HPDE6-E6E7 (cell line): ENCODE measurements around the gene MEGF8.

Experiments used
- DNase-seq: peaks from one replicate; pipeline ENCODE4 v3.0.0; 2011; ENCODE audit warnings: missing footprints; ENCODE audit errors: extremely low spot score

The MEGF8 gene, protein sequence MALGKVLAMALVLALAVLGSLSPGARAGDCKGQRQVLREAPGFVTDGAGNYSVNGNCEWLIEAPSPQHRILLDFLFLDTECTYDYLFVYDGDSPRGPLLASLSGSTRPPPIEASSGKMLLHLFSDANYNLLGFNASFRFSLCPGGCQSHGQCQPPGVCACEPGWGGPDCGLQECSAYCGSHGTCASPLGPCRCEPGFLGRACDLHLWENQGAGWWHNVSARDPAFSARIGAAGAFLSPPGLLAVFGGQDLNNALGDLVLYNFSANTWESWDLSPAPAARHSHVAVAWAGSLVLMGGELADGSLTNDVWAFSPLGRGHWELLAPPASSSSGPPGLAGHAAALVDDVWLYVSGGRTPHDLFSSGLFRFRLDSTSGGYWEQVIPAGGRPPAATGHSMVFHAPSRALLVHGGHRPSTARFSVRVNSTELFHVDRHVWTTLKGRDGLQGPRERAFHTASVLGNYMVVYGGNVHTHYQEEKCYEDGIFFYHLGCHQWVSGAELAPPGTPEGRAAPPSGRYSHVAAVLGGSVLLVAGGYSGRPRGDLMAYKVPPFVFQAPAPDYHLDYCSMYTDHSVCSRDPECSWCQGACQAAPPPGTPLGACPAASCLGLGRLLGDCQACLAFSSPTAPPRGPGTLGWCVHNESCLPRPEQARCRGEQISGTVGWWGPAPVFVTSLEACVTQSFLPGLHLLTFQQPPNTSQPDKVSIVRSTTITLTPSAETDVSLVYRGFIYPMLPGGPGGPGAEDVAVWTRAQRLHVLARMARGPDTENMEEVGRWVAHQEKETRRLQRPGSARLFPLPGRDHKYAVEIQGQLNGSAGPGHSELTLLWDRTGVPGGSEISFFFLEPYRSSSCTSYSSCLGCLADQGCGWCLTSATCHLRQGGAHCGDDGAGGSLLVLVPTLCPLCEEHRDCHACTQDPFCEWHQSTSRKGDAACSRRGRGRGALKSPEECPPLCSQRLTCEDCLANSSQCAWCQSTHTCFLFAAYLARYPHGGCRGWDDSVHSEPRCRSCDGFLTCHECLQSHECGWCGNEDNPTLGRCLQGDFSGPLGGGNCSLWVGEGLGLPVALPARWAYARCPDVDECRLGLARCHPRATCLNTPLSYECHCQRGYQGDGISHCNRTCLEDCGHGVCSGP (N-terminal part only)

DNA sequence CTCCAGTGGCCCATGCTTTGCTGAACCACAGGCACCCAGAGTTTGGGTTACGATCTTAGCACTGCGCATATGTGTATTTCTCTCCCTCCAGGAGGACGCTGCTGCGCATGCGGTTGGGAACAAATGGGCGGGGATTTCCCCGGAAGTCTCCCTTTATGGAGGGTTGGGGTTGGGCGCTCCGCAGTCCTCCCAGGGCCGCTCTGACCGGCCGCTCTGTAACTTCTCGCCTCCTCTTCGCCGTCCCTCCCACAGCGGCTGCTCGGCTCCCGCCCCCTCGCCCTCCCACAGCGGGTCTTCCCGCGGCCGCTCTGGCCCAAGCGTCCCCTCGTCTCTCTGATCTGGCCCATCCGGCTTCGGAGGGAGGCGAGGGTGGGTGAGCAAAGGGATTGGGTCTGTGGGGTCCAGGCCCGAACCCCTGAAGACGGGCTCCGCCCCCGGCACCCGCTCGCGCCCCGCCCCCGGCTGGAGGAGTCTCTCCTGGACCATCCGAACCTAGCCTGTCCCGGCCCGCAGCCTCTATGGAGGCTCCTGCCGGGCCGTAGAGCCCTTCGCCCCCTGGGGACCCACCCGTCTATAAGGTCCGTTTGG is at the start of gene MEGF8:
Gene MEGF8 (plus strand): TSS at position 328 of the 588 bp plus-strand sequence. CDS start 609 bp downstream, outside the sequence.
- peak; percentile 98 for DNase-seq

DNA sequence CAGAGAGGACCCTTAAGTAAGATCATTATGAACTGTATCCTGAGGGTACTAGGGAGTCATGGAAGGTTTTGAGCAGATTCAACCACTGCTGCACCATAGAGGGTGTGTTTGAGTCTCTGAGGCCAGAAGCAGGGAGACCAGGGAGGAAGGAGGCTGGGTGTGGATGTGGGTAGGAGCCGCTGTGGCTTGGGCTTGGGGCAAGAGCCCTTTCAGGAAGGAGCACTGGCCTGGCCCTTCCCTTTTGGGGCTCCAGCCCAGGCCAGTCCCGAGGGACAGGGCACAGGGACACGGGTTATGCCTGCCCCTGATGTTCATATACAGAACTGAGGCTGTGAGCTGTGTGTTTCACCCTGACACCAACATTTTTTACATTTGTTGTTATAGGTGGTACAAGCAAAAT is 49.2 kb upstream of the MEGF8 start:
- no peak for DNase-seq

DNA sequence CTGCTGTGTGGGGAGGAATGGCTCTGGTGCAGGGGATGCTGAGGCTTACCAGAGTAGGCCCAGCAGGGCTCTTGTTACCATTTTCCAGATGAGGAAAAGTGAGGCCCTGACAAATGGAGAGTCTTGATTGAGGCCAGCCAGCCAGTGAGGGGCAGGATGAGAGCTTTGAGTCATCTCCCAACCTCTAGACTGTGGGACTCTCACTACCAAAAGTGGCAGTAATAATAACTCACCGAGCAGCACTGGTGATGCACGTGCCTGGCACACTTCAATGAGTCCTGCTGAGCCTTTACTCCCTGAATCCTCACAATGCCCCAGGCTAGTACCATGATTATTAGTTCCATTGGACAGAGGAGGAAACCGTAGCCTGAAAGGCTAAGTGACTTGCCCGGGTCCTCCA is 48.6 kb upstream of the MEGF8 start:
- DNase-seq = no peak

DNA sequence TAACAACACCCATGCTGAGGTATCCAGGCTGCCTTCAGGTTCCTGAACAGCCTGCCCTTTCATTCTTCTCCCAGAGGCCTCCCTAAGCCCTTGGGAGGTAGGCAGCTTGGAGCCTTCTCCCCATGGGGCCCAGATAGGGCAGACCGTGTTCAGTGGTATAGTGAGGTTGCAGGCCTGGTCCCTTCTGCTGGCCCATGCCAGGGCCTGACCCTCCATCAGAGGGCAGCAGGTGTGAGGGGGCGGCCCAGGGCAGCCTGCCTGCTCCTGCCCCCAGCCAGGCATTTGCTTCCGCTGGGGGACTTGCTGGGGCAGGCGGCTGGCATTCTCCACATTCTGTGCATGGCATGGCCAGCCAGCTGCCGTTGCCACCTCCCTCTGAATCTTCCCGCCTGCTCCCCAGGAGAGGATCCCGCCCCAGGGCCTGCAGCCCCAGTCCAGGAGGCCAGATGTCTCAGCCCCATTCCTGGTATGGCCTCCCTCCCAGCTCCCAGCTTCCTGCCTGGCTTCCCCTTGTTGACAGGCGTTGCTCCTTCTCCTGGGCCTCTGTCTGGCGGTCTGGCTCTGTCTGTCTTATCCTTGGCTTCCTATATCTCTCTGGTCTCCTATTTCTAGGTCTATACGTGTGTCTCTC is 47.5 kb upstream of the MEGF8 start:
- DNase-seq = no peak

DNA sequence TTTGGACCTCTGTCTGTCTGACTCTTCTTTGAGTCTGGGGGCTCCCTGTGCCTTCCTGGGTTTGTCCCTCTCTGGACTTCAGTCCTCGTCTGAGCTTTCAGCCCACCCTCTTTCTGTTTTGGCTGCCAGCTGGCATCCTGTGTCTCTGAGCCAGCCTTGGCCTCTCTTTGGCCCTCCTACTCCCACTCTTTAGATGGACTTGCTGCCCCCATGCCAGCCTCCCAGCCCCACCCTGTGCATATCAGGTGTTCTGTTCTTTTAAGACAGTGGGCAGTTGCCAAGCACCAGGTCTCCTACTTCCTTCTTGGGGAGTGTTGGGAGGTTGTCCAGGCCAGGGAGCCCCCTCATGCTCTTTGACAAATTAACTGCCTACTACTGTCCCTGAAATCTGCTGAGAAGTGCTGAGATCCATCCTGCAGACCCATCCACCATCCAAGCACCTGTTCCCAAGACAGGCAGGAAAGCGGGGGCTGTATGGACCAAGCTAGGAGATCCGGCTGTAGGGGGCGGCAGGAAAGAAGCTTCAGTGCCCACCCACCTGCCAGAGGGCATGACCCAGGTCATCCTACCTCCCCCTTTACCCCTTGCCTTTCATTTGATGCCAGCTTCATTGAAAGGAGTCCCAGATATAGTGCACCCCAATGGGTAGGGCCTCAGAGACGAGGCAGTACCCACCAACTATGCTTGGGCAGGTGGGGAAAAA is 46.8 kb upstream of the MEGF8 start:
- DNase-seq = no peak

DNA sequence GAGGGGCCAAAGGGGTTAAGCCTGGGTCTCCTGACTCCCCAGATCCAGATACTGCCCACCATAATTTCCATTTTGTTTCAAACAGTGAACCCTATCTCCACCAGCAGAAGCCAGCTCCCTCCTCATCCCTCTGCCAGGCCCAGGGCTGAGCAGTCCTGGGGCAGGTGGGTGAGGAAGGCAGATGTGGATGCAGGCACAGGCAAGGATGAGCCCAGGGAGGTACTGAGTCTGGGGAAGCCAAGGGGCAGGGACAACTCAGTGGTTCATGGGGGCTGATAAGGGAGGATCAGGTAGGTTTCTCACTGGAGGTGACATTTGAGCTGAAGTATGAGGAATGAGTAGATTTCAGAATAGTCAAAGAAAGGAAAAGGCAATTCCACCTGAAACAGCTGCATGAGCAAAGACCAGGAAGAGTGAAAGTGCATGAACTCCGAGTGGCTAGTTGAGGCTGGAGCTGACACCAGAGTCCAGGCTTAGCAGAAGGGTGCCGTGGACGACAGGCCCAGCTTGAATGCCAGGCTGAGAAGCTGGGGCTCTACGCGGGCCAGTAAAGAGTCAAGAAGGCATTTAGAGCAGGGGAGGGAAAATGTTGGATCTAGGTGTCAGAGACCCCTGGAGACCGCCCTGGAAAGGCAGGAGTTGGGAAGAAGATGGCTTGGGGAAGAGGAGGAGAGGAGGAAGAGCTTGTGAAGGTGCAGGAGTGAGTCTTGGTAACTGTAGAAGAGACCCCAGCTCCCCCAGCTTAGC is 46.1 kb upstream of the MEGF8 start:
- no peak for DNase-seq

DNA sequence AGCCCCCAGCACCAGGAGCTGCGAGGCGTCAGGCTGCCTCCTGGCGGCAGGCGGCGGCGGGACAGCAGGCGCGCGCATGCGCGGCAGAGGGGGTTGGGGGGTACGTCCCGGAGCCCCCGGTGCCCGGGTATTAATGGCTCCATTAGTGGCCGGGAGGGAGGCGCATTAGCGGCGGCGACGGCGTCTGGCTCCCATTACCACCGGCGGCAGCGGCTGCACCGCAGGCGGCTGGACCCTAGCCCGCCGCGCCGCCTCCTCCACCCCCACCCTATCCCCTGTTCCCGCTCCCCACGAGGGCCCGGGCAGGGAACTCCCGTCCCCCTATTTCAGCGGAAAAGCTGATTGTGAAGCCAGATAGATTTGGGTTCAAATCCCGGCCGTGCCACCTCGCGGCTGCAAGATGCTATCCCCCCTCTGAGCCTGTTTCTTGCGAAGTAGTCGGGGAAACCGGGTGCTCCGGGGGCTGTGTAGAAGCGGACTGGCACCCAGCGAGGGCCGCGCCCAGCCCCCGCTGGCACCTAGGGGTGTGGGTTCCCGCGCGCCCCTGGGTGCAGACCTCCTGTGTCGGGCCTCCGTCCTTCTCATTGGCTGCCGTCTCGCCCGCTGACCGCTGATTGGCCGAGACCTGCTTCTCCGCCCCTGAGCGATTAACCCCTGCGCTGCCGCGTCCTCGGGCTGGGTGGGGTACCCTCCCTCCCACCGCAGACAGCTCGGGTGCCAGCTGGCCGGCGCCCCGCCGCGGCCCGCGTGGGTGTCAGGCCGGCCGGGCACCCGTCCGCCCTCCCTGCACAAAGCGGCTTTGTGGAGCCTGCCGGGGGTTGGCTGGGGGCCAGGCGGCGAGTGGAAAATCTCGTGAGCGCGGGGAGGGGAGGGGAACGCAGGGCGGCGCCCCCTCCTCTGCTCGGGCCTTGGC is 45.3 kb upstream of the MEGF8 start:
- DNase-seq = peak; percentile 85

DNA sequence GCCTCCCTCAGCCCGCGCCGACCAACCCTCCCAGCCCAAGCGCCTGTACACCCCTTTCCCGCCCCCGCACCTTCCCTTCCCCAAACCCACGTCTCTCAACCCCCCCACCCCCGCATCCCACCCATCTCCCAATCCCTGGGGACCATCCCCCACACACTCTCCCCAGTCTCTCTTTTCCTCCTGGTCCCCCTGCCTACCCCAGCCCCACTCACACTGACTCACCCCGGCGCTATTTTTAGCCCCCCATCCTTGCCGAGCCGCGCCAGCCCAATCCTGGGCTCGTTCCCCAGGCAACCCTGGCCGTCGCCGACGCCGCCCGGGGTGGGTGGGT is 44.7 kb upstream of the MEGF8 start:
- DNase-seq = no peak

DNA sequence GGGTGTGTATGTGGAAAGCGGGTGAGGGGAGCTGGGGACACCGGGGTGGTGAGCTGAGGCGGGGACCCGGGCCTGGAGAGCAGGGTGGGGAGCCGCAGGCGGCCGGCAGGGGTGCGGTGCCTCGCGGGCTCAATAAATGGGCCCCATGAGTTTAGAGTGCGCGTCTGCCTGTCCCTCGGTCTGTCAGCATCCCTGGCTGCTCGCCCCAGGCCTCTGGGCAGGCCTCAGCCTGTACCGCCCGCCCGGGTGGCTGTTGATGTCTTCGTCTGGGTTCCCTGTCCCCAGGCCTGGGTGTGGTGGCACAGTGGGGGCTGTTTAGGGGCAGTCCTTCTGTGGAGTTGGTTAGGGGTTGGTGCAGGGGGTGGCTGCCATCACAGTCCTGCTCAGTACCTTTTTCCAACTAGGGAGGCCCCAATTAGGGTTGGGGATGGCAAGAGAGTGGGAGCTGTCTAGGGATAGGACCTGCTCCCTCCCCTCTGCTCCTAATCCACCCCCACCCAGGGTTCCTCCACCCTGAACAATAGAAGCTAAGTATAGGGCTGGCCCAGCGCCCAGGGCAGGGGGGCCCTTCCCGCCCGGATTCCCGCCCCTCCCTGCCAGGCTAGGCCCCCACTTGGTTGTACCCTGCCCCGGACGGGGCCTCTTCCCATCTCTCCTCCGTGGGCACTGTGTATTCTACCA is 44.1 kb upstream of the MEGF8 start:
- DNase-seq = no peak

DNA sequence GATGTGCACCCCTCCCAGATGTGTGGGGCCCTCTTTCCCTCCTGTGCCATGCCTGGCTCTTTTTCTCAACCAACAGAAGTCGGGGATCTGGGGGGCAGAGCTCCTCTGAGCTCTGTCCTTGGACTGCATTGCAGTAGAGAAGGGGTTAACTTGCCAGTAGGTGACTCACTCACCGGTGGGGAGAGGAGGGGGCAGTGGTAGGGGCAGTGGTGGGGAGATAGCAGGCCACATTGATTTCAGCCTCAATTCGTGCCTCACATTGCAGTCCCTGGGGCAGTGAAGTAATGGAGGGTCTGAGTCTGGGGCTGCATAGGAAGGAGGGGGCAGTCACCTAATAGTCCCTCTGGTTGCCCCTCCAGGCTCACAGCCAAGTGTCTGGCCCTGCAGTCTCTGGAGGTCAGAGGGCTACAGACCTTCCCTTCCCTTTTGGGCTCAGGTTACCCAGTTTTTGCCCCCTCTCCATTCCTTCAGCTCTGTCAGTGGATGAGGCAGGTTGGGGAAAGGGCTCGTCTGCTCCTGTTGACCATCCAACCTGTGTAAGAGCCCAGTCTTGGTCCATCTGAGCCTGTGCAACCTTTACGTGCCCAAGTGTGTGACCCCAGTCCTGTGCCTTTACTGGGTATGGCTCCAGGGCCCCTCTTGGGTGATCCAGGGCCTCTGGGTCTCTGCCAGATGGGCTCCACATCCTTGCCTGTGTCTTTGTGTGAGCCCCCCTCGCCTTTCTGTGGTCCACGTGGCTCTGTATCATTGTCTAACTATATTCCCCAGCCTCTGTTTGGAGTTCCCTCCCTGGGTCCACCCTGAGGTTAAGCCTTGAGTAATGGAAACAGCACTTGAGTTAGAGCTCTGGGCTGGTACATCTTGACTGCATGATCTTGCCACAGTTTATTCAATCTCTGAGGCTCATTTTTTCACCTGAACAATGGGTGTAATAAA is 43.3 kb upstream of the MEGF8 start:
- no peak for DNase-seq

DNA sequence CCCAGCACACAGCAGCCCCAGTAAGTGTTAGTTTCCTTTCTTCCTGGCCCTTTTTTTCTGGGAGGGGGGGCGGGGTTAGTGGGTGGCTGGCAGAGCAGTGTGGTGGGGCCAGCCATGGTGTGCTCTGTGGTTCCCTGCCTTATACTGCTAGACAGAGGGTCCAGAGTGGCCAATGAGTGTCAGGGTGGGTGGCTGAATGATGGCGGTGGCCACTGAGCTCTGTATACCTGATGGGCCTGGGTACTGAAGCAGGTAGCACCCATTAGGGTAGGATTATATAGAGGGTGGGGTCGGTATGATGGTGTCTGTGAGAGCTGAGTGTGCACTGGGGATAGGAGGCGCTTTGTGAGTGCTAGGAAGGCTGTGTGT is 42.6 kb upstream of the MEGF8 start:
- no peak for DNase-seq

DNA sequence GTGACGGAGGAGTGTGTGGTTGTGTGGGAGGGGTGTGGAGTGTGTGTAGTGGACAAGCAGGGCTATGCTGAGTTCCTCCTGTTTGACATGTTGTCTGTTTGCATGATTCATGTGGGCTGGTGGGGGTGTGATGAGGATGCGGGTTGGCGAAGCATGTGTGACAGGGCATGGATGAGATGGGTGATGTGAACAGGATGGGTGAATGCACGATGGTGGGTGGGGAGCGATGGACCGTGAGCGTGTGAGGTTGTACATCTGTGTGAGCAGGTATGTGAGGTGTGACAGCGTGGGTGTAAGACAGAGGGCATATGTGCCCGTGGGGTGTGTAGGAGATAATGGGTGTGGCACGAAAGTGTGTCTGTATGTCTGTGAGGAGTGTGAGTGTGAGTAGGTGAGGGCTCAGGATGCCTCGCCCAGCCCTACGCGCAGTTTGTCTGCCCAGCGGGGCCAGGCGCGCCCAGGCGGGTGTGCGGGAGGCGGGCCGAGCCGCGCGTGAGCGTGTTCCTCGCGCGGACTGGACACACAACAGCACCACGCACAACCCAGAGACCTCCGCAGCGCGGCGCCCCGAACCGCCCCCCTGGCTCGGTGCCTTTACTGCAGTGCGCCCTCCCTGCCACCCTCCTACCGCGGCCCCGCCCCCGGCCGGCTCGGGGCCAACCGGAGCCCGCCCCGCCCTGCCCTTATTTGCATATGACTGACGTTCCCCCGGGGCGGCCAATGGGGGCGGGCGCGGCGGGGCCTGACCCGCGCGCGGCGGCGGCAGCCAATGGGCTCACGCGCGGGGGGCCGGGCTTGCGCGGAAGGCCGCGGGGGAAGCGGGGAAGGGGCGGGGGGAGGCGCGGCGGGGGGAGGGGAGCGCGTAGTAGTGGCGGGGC is 42.0 kb upstream of the MEGF8 start:
- peak; percentile 76 for DNase-seq

DNA sequence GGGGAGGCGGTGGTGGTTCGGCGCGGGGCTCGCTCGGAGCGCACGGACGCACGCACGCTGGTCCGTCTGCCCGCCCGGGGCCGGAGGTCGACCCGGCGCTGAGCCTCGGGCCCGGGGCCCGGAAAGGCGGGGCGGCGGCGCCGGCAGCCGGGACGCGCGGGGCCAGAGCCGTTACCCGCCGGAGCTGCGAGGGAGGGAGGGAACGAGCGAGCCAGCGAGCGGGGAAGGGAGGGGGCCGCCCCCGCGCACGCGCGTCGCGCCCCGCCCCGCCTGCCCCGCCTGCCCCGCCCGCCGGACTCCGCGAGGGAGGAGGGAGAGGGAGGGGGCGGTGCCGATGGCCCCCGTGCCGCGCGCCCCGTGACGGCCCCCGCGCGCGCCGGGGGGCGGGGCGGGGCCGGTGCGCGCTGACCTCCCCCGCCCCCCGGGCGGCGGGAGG is 41.4 kb upstream of the MEGF8 start:
- DNase-seq = no peak

DNA sequence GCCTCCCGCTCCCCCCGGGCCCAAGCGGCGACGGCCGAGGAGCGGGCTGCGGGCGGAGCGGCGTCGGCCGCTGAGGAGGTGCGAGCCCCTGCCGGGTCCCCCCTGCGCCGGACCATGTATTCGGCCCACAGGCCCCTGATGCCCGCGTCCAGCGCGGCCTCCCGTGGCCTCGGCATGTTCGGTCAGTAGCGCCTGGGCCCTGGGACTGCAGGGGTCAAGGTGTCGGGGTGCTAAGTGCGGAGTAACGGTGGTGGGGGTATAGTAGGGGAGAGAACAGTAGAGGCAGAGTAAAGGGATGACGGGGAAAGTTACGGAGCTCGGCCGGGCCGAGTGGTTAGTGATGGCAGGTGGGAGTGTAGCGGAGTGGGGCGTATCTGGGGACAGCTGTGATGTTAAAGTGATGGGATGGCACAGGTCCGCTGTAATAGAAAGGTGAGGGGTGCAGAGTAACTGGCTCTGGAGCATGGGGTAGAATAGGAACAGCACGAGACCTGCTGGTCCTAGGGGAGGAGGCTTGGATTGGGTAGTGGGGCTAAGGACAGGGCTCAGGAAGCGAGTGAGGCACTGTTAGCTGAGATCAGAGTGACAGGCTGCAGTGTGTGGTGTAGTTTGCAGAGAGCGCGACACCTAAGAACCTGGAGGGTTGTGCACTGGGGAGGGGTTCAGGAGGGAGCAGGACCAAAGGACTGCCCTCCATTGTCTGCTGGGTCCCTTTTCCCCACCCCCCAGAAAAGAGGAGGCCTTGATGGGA is 40.7 kb upstream of the MEGF8 start:
- DNase-seq = no peak

DNA sequence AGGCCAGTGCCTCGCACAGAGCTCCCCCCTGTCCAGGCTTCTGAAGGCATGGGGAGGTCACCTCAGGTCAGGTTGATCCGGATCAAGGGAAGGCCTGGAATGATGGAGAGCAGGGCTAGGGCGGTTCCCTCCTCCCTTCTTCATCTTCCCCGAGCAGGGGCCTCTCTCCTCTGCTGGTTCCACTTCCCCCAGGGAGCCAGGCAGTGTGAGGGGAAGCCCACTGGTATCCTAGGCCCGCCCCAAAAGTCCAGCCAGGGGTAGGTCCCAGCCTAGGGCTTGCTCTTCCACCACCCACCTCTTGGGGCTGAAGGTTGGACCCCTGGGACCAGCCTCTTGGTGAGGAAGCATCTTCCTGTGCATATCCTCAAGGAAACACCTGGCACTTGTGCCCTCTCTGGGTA is 39.9 kb upstream of the MEGF8 start:
- DNase-seq = no peak

DNA sequence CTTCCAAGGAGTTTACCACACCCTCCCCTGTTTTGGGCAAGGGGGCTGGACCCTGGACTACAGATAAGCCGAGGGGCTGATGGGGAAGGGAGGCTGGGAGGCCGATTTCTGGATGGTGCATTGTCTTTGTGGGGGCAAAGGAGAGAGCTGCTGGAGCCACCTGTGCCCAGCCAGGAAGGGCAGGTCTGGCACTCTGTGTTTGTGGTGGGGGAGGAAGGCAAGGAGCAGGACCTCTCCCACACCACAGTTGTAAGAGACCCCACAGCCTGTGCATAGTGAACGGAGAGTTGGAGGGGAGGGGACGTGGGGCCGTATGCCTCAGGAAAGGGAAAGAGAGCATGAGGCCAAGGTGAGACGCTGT is 39.5 kb upstream of the MEGF8 start:
- DNase-seq = no peak
